Measurements from ENCODE around the gene APRT.
A peak's percentile ranks its signal among the peaks of the same experiment; 100 is the strongest.
"Not testable (repeated sequence)": the region's sequence is repeated elsewhere in the genome, so short reads cannot be mapped to it uniquely, and the experiment has no call there.

Gene APRT

GRCh38 chr16:88792668-88793250, 19.0 kb downstream of the APRT start:
- no peak for TF ChIP-seq CTCF (conservative IDR thresholded peaks at IDR 0.05)
- H3K27ac ChIP-seq = no peak overlapping the region

GRCh38 chr16:88792078-88792550, 19.6 kb downstream of the APRT start:
- no peak for TF ChIP-seq CTCF (conservative IDR thresholded peaks at IDR 0.05)
- no peak overlapping the region for H3K27ac ChIP-seq

GRCh38 chr16:88790312-88791211, 21.2 kb downstream of the APRT start:
- TF ChIP-seq CTCF (conservative IDR thresholded peaks at IDR 0.05) = no peak
- no peak overlapping the region for H3K27ac ChIP-seq

- H3K27ac ChIP-seq = no peak overlapping the region
- TF ChIP-seq CTCF (conservative IDR thresholded peaks at IDR 0.05) = no peak
These were observed 22.1 kb downstream of the APRT start for GRCh38 chr16:88789594-88789993.

GRCh38 chr16:88788749-88789148, 23.0 kb downstream of the APRT start:
- not testable (repeated sequence) for H3K27ac ChIP-seq

GRCh38 chr16:88787579-88788314, 24.0 kb downstream of the APRT start:
- no peak for TF ChIP-seq CTCF (conservative IDR thresholded peaks at IDR 0.05)
- no peak overlapping the region for H3K27ac ChIP-seq

GRCh38 chr16:88785106-88785924, 26.4 kb downstream of the APRT start, which contains the start of gene PIEZO1:
Gene PIEZO1, minus strand, starts transcription at chr16:88785220. Its CDS starts 256 bp downstream, at chr16:88784964.
- H3K27ac ChIP-seq = peak within 1 kb of the TSS; percentile 72
- TF ChIP-seq CTCF (conservative IDR thresholded peaks at IDR 0.05) = peak; percentile 64

Measured in VCaP (cell line).